ENCODE measurements around the gene ADCY5. TPM values are rescaled to one million over a fixed set of nuclear protein-coding genes. Genes with fewer than 3 reads are reported as not detected.

Gene ADCY5
- total RNA-seq, 4 donors from 2014 or later, result 3.5 to 44.6 (median 14.5) TPM

- TF ChIP-seq POLR2A (IDR thresholded peaks at IDR 0.05), result no peak
- TF ChIP-seq, protein P1, sequence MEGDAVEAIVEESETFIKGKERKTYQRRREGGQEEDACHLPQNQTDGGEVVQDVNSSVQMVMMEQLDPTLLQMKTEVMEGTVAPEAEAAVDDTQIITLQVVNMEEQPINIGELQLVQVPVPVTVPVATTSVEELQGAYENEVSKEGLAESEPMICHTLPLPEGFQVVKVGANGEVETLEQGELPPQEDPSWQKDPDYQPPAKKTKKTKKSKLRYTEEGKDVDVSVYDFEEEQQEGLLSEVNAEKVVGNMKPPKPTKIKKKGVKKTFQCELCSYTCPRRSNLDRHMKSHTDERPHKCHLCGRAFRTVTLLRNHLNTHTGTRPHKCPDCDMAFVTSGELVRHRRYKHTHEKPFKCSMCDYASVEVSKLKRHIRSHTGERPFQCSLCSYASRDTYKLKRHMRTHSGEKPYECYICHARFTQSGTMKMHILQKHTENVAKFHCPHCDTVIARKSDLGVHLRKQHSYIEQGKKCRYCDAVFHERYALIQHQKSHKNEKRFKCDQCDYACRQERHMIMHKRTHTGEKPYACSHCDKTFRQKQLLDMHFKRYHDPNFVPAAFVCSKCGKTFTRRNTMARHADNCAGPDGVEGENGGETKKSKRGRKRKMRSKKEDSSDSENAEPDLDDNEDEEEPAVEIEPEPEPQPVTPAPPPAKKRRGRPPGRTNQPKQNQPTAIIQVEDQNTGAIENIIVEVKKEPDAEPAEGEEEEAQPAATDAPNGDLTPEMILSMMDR (IDR thresholded peaks at IDR 0.05), result no peak
- H3K4me3 ChIP-seq, result no peak overlapping the region
- no peak for DNase-seq
- peak overlapping the region in 1 of 4 donors; percentile 50 for H3K27ac ChIP-seq
- H3K27me3 ChIP-seq, result no peaks in the 10 kb centered on the region
- H3K9me3 ChIP-seq, result no peaks in the 10 kb centered on the region
- peaks cover 0 to 21% (median 0%) of the 10 kb centered on the region in 4 donors for H3K4me1 ChIP-seq
- no peaks in the 10 kb centered on the region for H3K36me3 ChIP-seq
Observed at GRCh38 chr3:123392368-123392767, 56.5 kb downstream of the ADCY5 start.

GRCh38 chr3:123390865-123391600, 57.9 kb downstream of the ADCY5 start:
- Histone ChIP-seq H3K27me3 (no peaks in the 10 kb centered on the region), H3K36me3 (no peaks in the 10 kb centered on the region), H3K9me3 (no peaks in the 10 kb centered on the region), H3K4me3 (no peak overlapping the region), H3K27ac (peak overlapping the region in 3 of 4 donors; percentile 19 to 50 (median 38)), H3K4me1 (peaks cover 0 to 26% (median 0%) of the 10 kb centered on the region in 4 donors)
- no peak for DNase-seq
- no peak for TF ChIP-seq POLR2A (IDR thresholded peaks at IDR 0.05)
- TF ChIP-seq, protein P1 (IDR thresholded peaks at IDR 0.05), result no peak

DNA sequence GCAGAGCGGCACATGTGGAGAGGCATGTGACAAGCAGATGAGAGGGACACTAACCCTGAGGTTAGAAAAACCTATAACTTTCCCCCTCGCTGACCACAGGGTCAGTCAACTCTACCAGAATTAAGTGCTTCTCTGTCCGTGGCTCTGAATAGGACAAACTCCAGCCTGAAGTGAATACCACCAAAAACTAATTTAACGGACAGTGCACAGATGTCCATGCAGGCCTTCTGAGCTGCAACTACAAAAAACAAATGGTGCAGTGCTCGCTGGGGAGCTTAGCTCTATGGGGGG, 59.3 kb downstream of the ADCY5 start:
- no peaks in the 10 kb centered on the region for H3K27me3 ChIP-seq
- TF ChIP-seq, protein P1 (IDR thresholded peaks at IDR 0.05), result no peak
- TF ChIP-seq POLR2A (IDR thresholded peaks at IDR 0.05), result no peak
- H3K4me3 ChIP-seq, result no peak overlapping the region
- DNase-seq, result no peak
- peaks cover 0 to 31% (median 0%) of the 10 kb centered on the region in 4 donors for H3K4me1 ChIP-seq
- peak overlapping the region in 2 of 4 donors; percentile 34 to 73 for H3K27ac ChIP-seq
- H3K9me3 ChIP-seq, result no peaks in the 10 kb centered on the region
- no peaks in the 10 kb centered on the region for H3K36me3 ChIP-seq

- TF ChIP-seq, protein P1 (IDR thresholded peaks at IDR 0.05), result no peak
- TF ChIP-seq POLR2A (IDR thresholded peaks at IDR 0.05), result no peak
- Histone ChIP-seq H3K4me1 (peaks cover 0 to 36% (median 0%) of the 10 kb centered on the region in 4 donors), H3K4me3 (no peak overlapping the region), H3K9me3 (no peaks in the 10 kb centered on the region), H3K36me3 (no peaks in the 10 kb centered on the region), H3K27me3 (no peaks in the 10 kb centered on the region), H3K27ac (peak overlapping the region in 2 of 4 donors; percentile 34 to 73)
- DNase-seq, result peak in 1 of 3 donors; percentile 18
Observed at GRCh38 chr3:123388811-123389627, 59.9 kb downstream of the ADCY5 start.

GRCh38 chr3:123388042-123388441, 60.8 kb downstream of the ADCY5 start:
- DNase-seq, result peak in 1 of 3 donors; percentile 18
- TF ChIP-seq, protein P1 (IDR thresholded peaks at IDR 0.05), result no peak
- TF ChIP-seq POLR2A (IDR thresholded peaks at IDR 0.05), result no peak
- Histone ChIP-seq H3K4me1 (peaks cover 0 to 38% (median 0%) of the 10 kb centered on the region in 4 donors), H3K27me3 (no peaks in the 10 kb centered on the region), H3K4me3 (no peak overlapping the region), H3K36me3 (no peaks in the 10 kb centered on the region), H3K9me3 (no peaks in the 10 kb centered on the region), H3K27ac (peak overlapping the region in 2 of 4 donors; percentile 34 to 73)

Data from Peyer's patch (tissue), 4 donors.